GM10248 (cell line): Measurements from ENCODE around the gene PDE11A.

Experiments
- CTCF ChIA-PET: fragments of 300-600 bp; sonication (Branson Sonifier 250); formaldehyde crosslinking; extraction: SDS; loops from one replicate; lab custom pipeline; 2021; ENCODE audit warnings: antibody characterized with exemption; lab: Yijun Ruan, JAX
- POLR2A ChIA-PET: fragments of 350-650 bp; sonication (Branson Sonifier 250); formaldehyde crosslinking; extraction: SDS; loops from one replicate; lab custom pipeline; 2020; ENCODE audit warnings: antibody characterized with exemption; lab: Yijun Ruan, JAX
- DNase-seq: peaks from one replicate; pipeline ENCODE4 v3.0.0; 2012; ENCODE audit errors: extremely low spot score
- TF ChIP-seq, protein P1 (sequence below): IDR thresholded peaks from 2 replicates; pipeline ENCODE4 v1.5.1; 2012; ENCODE audit warnings: mild to moderate bottlenecking, low read depth; ENCODE audit errors: extremely low read depth, missing control alignments, control extremely low read depth

The PDE11A gene

DNA sequence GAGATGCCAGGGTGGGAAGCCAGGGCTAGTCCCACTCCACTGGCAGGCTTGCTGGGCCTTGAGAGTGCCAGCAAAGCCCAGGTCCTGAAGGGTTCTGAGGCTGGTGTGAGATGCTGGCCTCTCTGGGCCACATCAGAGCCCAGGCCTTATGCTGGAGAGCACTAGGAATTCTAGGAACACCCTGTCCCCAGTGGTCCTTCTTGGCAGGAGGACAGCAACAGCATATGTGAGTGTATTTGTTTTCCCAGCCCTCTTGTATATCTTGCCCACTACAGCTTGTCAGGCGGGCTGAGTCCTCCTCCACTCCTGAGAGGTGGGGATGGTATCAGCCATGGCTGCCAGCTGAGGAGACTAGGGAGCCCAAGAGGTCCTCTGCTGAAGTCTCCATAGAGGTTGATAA lies 327.0 kb downstream of the PDE11A start:
- DNase-seq: no peak
- TF ChIP-seq, protein P1, sequence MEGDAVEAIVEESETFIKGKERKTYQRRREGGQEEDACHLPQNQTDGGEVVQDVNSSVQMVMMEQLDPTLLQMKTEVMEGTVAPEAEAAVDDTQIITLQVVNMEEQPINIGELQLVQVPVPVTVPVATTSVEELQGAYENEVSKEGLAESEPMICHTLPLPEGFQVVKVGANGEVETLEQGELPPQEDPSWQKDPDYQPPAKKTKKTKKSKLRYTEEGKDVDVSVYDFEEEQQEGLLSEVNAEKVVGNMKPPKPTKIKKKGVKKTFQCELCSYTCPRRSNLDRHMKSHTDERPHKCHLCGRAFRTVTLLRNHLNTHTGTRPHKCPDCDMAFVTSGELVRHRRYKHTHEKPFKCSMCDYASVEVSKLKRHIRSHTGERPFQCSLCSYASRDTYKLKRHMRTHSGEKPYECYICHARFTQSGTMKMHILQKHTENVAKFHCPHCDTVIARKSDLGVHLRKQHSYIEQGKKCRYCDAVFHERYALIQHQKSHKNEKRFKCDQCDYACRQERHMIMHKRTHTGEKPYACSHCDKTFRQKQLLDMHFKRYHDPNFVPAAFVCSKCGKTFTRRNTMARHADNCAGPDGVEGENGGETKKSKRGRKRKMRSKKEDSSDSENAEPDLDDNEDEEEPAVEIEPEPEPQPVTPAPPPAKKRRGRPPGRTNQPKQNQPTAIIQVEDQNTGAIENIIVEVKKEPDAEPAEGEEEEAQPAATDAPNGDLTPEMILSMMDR: no peak
- ChIA-PET CTCF (interaction anchor here (8.0 kb wide), 1 partner anchor 19 kb away, joined by 65 read pairs; no protein-coding TSS in a partner anchor), POLR2A (no interaction called here)

DNA sequence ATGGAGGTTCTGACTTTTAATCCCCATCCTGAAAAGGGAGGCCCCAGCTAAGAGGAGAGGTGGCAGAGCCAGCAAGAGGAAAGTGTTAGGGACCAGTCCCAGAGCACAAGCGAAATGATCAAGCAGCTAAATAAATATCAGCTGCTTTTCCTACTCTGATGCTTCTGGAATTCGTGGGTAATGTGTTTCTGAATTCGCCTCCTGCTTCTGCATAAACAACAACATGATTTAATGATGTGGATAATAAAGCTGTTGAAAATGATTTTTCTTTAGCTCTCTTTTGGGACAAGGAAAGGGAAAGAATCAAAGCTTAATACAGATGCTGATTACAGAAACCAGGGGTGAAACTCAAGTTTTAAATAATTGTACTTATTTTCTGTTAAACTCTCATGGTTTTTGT lies 329.7 kb downstream of the PDE11A start:
- no peak for DNase-seq
- TF ChIP-seq, protein P1: no peak
- POLR2A ChIA-PET: no interaction called here
- CTCF ChIA-PET: interaction anchor here (1.0 to 2.2 kb wide), 8 partner anchors 9 to 43 kb away, joined by 3 to 8 read pairs (median 3); no protein-coding TSS in a partner anchor

DNA sequence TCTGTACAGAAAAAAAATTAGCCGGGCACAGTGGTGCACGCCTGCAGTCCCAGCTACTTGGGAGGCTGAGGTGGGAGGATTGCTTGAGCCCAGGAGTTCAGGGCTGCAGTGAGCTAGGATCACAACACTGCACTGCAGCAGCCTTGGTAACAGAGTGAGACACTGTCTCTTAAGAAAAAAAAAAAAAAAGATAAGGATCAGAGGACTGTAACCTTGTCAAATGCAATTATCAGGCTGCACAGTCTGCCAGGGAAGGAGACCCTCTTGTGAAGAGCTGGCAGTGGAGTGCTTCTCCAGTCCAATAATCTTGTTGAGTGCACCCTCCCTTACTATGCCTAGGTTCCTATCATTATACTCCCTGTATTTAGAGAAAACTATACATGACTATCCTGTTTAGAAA lies 330.7 kb downstream of the PDE11A start:
- no peak for DNase-seq
- ChIA-PET CTCF (interaction anchor here (1.1 to 2.2 kb wide), 5 partner anchors 11 to 42 kb away, joined by 3 to 8 read pairs (median 4); no protein-coding TSS in a partner anchor), POLR2A (no interaction called here)
- TF ChIP-seq, protein P1: no peak

DNA sequence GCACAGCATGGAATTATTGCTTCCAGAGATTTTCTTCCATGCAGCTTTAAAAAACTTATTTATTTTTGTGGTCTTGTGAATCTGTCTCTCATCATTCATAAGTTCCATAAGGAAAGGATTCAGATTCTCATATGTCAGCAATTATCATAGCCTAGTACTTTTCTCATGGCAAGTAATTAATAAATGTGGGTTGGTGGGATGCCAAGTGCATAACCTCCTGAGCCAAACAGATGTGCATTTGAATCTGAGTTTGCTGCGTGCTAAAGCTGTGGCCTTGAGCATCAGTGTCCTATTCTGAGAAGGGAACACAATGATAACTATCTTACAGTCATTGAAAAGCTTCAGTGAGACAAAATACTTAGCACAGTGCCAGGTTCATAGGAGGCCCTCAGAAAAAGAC lies 331.9 kb downstream of the PDE11A start:
- ChIA-PET CTCF (interaction anchor here (1.0 to 1.5 kb wide), 2 partner anchors 14 to 404 kb away, joined by 3 to 4 read pairs; no protein-coding TSS in a partner anchor), POLR2A (no interaction called here)
- TF ChIP-seq, protein P1: no peak
- no peak for DNase-seq

DNA sequence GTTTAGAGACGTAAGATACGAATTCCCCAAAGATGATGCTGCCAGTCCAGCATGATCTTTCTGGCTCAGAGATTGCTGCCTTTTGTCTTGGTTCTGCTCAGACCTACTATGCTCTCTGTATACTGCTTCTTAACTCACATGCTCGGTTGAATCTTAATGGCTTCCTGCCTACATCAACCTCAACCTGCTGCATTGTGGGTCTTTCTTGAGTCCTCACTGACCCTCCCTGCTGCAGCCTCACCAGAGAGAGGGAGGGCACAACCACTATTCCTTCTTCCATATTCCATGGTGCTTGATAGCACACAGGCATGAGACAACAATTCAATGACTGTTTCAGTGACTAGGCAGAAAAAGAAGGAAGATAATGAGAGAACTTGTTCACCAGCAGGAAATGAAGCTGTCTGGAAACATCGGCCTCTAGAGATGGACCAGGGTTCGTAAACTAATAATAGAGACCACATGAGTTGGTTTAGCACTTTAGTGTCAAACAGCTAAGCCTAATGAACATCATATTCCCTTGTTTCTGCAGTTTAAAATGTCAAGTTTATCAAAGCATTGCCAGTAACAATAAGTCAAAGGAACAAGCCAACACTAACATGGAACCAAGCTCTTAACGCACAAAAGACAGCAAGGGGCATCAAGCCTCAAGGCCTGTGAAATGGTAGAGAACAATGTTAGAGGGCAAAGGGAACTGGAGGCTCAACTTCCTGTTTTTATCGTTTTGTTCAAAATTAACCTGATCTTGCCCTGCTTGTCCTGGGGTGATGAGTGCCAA lies 333.9 kb downstream of the PDE11A start:
- ChIA-PET CTCF (interaction anchor here (0.9 to 1.8 kb wide), 7 partner anchors 8 to 24 kb away, joined by 3 to 9 read pairs (median 3); no protein-coding TSS in a partner anchor), POLR2A (no interaction called here)
- TF ChIP-seq, protein P1: no peak
- DNase-seq: no peak

DNA sequence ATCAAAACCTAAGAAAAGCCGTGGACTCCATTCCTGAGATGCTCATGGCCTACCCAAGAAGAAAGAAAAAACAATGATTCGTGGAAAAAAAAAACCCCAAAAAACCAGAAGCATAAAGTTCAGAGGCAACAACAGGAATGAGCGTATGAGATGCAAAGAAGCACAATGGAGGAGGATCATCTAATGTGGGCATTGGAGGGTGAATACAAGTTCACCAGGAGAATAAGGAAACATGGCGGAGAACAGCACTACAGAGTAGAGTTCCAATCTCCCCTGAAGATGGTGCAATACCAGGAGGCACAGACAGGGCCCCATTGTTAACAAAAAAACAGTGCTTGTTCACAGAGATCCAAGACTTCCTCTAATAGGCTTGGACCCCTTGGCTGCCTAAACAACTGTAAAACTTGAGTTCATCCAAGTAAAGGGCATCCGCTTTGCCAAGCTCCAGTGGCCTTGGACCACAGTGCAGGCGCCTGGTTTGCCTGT lies 337.2 kb downstream of the PDE11A start:
- ChIA-PET CTCF (interaction anchor here (3.6 kb wide), 1 partner anchor 10 kb away, joined by 19 read pairs; no protein-coding TSS in a partner anchor), POLR2A (no interaction called here)
- DNase-seq: no peak
- TF ChIP-seq, protein P1: no peak
